Mesodermal cell (in vitro differentiated cells): Measurements from ENCODE around the gene ATP5F1D.

ENCODE experiments used
- H3K27ac ChIP-seq: 2 replicates; pipeline ENCODE4 v1.7.0; 2013; ENCODE audit warnings: mild to moderate bottlenecking, low read depth, low read length, moderate library complexity; ENCODE audit not compliant: severe bottlenecking
- H3K36me3 ChIP-seq: 2 replicates; pipeline ENCODE4 v1.7.1; 2013; ENCODE audit warnings: mild to moderate bottlenecking, low read length, moderate library complexity; ENCODE audit not compliant: control insufficient read depth, insufficient read depth
- H3K4me1 ChIP-seq: one replicate; pipeline ENCODE4 v1.7.1; 2013; ENCODE audit warnings: mild to moderate bottlenecking, low read length; ENCODE audit not compliant: insufficient read depth, control insufficient read depth, poor library complexity, severe bottlenecking
- H3K4me3 ChIP-seq: 2 replicates; pipeline ENCODE4 v1.7.0; 2013; ENCODE audit warnings: low read length, control low read depth, mild to moderate bottlenecking; ENCODE audit not compliant: insufficient read depth, poor library complexity, severe bottlenecking; ENCODE audit errors: extremely low read depth
- H3K9me3 ChIP-seq: 2 replicates; pipeline ENCODE4 v1.7.1; 2013; ENCODE audit warnings: mild to moderate bottlenecking, low read length, moderate library complexity; ENCODE audit not compliant: control insufficient read depth
- WGBS, 2 experiments: methylation state at CpG; one replicate each; pipeline ENCODE4 v1.1.5; 2013; ENCODE audit warnings: missing lambda C conversion rate in 2 of 2; ENCODE audit not compliant: insufficient coverage in 2 of 2; 5-methylcytosine and 5-hydroxymethylcytosine counted together

Gene ATP5F1D

GRCh38 chr19:1256646-1257474 lies 15.3 kb downstream of the ATP5F1D start:
- Histone ChIP-seq H3K4me3 (no peak overlapping the region), H3K27ac (peak overlapping the region; percentile 23), H3K9me3 (no peaks in the 10 kb centered on the region), H3K4me1 (peaks cover 70% of the 10 kb centered on the region), H3K36me3 (peaks cover 64% of the 10 kb centered on the region)
- WGBS, 2 experiments, result 94 to 96% methylated on average over 41 to 43 of the region's 46 CpGs

- H3K9me3 ChIP-seq, result no peaks in the 10 kb centered on the region
- peaks cover 56% of the 10 kb centered on the region for H3K36me3 ChIP-seq
- H3K4me1 ChIP-seq, result peaks cover 78% of the 10 kb centered on the region
- WGBS, 2 experiments, result 71 to 83% methylated on average over 6 of the region's 23 CpGs
- no peak overlapping the region for H3K4me3 ChIP-seq
- H3K27ac ChIP-seq, result peak overlapping the region; percentile 45
Measured at GRCh38 chr19:1257475-1258162, 16.1 kb downstream of the ATP5F1D start.

- Histone ChIP-seq H3K4me3 (no peak overlapping the region), H3K4me1 (peaks cover 80% of the 10 kb centered on the region), H3K36me3 (peaks cover 53% of the 10 kb centered on the region), H3K27ac (peak overlapping the region; percentile 36), H3K9me3 (no peaks in the 10 kb centered on the region)
- 70 to 78% methylated on average over 2 to 6 of the region's 8 CpGs for WGBS, 2 experiments
Measured at GRCh38 chr19:1258163-1258492, 16.6 kb downstream of the ATP5F1D start.

GRCh38 chr19:1258707-1259205 lies 17.2 kb downstream of the ATP5F1D start:
- Histone ChIP-seq H3K27ac (peak overlapping the region; percentile 75), H3K36me3 (peaks cover 47% of the 10 kb centered on the region), H3K4me1 (peaks cover 79% of the 10 kb centered on the region), H3K4me3 (no peak overlapping the region), H3K9me3 (no peaks in the 10 kb centered on the region)
- 60 to 77% methylated on average over 2 to 6 of the region's 15 CpGs for WGBS, 2 experiments

- 26 to 29% methylated on average over 14 to 15 of the region's 17 CpGs for WGBS, 2 experiments
- peak overlapping the region; percentile 75 for H3K27ac ChIP-seq
- H3K4me3 ChIP-seq, result peak overlapping the region; percentile 11
- H3K9me3 ChIP-seq, result no peaks in the 10 kb centered on the region
- peaks cover 76% of the 10 kb centered on the region for H3K4me1 ChIP-seq
- peaks cover 42% of the 10 kb centered on the region for H3K36me3 ChIP-seq
Measured at GRCh38 chr19:1259206-1259875, 17.8 kb downstream of the ATP5F1D start.

GRCh38 chr19:1259876-1260748 lies 18.6 kb downstream of the ATP5F1D start:
- Histone ChIP-seq H3K9me3 (no peaks in the 10 kb centered on the region), H3K27ac (peak overlapping the region; percentile 75), H3K36me3 (peaks cover 34% of the 10 kb centered on the region), H3K4me3 (peak overlapping the region; percentile 18), H3K4me1 (peaks cover 77% of the 10 kb centered on the region)
- WGBS, 2 experiments, result 22 to 30% methylated on average over 21 to 27 of the region's 33 CpGs

- WGBS, 2 experiments, result 1% methylated on average over 30 to 58 of the region's 83 CpGs
- Histone ChIP-seq H3K9me3 (no peaks in the 10 kb centered on the region), H3K36me3 (peaks cover 26% of the 10 kb centered on the region), H3K27ac (peak overlapping the region; percentile 89), H3K4me1 (peaks cover 74% of the 10 kb centered on the region), H3K4me3 (peak overlapping the region; percentile 62)
Measured at GRCh38 chr19:1260749-1261537, 19.4 kb downstream of the ATP5F1D start.

- Histone ChIP-seq H3K4me1 (peaks cover 74% of the 10 kb centered on the region), H3K27ac (peak overlapping the region; percentile 89), H3K9me3 (no peaks in the 10 kb centered on the region), H3K4me3 (peak overlapping the region; percentile 62), H3K36me3 (peaks cover 20% of the 10 kb centered on the region)
- WGBS, 2 experiments, result 21 to 22% methylated on average over 14 of the region's 14 CpGs
Measured at GRCh38 chr19:1261538-1261797, 19.9 kb downstream of the ATP5F1D start.

GRCh38 chr19:1261798-1262622 lies 20.5 kb downstream of the ATP5F1D start:
- peaks cover 69% of the 10 kb centered on the region for H3K4me1 ChIP-seq
- WGBS, 2 experiments, result 35 to 44% methylated on average over 17 of the region's 28 CpGs
- H3K36me3 ChIP-seq, result peaks cover 15% of the 10 kb centered on the region
- peak overlapping the region; percentile 89 for H3K27ac ChIP-seq
- H3K4me3 ChIP-seq, result peak overlapping the region; percentile 62
- H3K9me3 ChIP-seq, result no peaks in the 10 kb centered on the region
